ENCODE measurements around the gene NACA2.
"Not testable (repeated sequence)": the region's sequence is repeated elsewhere in the genome, so short reads cannot be mapped to it uniquely, and the experiment has no call there.

NACA2 gene

DNA sequence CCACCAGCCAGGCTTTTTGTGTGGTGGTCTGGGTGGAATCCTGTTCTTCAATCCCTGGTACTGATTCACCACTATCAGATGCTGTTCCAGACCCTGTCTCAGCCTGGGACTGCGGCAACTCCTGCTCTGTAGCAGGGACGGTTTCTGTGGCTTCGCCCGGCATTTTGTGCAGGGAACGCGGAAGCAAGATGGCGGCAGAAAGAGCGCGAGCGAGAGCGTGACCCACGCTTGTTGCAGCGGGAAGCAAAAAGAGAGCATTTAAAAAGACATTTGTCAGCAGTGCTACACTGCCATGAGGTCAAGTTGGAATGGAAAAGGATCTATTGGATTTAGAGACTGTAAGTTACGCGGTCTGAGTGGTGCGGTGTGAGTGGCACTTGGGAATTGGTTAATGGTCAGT, at the start of gene NACA2:
NACA2 (minus strand) TSS at position 202 of the 400 bp plus-strand sequence; CDS start at position 163, 39 bp downstream.
- DNase-seq (ENCODE audit: low read depth, low spot score), result no peak

DNA sequence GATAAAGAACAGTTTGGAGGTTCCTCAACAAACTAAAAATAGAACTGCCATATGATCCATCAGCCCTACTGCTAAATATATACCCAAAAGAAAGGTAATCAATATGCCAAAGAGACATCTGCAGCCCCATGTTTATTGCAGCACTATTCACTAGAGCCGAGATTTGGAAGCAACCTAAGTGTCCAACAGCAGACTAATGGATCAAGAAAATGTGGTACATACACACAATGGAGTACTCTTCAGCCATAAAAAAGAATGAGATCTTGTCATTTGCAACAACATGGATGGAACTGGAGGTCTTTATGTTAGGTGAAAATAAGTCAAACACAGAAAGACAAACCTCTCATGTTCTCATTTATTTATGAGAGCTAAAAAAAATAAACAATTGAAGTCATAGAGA, 48.8 kb upstream of the NACA2 start:
- no peak for DNase-seq (ENCODE audit: low read depth, low spot score)

DNA sequence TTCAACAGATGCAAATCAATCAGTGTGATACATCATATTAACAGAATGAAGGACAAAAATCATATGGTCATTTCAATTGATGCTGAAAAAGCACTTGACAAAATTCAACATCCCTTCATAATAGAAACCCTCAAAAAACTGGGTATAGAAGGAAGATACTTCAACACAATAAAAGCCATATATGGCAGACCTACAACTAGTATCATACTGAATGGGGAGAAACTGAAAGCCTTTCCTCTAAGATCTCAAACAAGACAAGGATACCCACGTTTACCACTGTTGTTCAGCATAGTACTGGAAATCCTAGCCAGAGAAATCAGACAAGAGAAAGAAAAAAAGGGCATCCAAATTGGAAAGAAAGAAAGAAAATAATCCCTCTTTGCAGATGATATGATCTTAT, 47.1 kb upstream of the NACA2 start:
- DNase-seq (ENCODE audit: low read depth, low spot score), result no peak

DNA sequence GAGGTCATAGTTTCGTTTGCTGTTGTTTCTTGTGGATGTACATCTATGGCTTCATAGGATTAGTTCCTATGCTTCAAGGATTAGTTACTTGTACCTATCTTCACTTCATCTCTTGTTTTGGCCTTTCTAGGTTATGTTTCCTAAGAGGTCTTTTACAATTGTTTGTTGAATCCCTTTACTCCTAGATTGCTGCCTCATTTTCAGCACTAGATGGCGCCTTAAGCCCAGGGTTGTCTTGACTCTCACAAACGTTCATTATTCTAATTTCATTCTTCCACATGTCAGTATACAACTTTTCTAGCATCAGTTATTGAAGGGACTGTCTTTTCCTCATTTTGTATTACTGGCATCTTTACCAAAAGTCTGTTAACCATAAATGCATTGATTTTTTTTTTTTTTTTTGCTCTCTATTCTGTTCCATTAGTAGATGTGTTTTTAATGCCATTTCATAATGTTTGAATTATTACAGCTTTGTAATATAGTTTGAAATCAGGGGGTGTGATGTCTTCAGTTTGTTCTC, 45.0 kb upstream of the NACA2 start:
- DNase-seq (ENCODE audit: low read depth, low spot score), result peak; percentile 13

DNA sequence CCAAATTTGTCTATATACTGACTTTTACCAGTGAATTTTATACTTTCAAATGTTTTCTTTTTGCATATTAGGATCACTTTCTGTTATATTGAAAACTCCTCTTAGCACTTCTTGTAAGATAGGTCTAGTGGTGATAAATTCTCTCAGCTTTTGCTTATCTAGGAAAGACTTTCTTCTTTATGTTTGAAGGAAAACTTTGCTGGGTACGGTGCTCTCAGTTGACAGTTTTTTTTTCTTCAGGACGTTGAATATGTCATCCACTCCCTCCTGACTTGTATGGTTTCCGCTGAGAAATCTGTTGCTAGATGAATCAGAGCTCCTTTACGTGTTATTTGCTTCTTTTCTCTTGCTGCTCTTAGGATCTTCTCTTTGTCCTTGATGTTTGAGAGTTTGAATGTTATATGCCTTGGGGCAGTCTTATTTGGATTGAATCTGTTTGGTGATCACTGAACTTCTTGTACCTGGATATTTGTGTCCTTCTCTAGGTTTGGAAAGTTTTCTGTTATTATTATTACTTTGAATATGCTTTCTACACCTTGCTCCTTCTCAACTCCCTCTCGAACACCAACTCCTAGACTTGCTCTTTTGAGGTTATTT, 44.0 kb upstream of the NACA2 start:
- DNase-seq (ENCODE audit: low read depth, low spot score), result no peak

DNA sequence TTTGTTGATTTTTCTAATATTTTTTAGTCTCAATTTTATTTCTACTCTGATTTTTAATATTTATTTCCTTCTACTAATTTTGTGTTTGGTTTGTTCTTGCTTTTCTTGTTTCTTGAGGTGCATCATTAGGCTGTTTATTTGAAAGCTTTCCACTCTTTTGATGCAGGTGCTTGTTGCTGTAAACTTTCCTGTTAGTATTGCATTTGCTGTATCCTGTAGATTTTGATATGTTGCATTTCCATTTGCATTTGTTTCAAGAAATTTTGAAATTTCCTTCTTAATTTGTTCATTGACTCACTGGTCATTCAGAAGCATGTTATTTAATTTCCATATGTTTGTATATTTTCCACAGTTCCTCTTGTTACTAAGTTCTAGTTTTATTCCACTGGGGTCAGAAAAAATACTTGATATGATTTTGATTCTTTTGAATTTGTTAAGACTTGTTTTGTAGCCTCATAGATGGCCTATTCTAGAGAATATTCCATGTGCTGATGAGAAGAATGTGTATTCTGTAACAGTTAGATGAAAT, 43.1 kb upstream of the NACA2 start:
- no peak for DNase-seq (ENCODE audit: low read depth, low spot score)

DNA sequence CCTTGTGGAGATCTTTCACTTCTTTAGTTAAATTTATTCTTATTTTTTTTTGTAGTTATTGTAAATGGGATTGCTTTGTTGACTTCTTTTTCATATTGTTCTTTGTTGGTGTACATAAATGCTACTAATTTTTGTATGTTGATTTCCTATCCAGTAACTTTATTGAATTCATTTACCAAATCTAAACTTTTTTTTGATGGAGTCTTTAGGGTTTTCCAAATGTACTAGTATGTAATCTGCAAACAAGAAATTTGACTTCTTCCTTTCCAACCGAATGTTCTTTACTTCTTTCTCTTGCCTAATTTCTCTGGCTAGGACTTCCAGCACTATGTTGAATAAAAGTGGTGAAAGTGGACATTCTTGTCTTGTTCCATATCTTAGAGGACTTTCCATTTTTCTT, 41.8 kb upstream of the NACA2 start:
- no peak for DNase-seq (ENCODE audit: low read depth, low spot score)

DNA sequence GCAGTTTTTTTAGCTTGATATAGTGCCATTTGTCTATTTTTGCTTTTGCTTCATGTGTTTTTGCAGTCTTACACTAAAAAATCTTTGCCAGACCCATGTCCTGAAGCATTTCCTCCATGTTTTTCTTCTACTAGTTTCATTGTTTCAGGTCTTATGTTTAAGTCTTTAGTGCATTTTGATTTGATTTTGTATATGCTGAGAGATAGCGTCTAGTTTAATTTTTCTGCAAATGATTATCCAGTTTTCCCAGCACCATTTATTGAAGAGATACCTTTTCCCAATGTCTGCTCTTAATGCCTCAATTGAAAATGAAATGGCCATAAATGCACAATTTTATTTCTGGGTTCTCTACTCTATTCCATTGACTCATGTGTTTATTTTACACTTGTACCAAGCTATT, 40.8 kb upstream of the NACA2 start:
- no peak for DNase-seq (ENCODE audit: low read depth, low spot score)

DNA sequence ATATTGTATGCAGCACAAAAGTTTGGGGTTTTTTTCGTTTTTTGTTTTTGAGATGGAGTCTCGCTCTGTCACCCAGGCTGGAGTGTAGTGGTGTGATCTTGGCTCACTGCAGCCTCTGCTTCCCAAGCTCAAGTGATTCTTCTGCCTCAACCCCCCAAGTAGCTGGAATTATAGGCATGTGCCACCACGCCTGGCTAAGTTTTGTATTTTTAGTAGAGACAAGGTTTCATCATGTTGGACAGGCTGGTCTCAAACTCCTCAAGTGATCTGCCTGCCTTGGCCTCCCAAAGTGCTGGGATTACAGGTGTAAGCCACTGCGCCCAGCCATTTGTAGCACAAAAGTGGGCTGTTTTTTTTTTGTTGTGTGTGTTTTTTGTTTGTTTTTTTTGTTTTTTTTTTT, 37.1 kb upstream of the NACA2 start:
- not testable (repeated sequence) for DNase-seq (ENCODE audit: low read depth, low spot score)

DNA sequence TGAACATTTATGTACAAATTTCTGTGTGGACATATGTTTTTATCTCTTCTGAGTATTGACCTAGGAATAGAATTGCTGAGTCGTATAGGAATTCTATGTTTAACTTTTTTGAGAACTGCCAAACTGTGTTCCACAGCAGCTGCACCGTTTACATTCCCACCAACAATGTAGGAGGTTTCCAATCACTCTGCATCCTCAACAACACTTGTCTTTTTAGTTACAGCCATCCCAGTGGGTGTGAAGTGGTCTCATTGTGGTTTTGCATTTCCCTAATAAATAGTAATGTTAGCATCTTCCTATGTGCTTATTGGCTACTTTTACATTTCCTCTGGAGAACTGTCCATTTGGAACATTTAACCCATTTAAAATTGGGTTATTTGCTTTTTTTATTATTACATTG, 36.6 kb upstream of the NACA2 start:
- DNase-seq (ENCODE audit: low read depth, low spot score), result no peak

DNA sequence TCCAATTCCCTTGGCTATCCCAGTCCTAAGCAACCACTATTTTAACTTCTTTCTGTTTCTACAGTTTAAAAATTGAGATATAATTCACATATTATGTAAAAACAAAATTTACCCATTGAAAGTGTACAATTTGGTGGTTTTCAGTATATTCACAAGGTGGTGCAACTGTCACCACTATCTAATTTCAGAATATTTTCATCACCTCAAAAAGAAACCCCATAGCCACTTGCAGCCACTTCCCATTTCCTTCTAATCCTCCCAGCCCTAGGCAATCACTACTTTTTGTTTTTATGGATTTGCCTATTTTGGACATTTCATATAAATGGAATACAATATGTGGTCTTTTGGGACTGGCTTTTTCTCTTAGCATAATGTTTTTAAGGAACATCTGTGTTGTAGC, 36.1 kb upstream of the NACA2 start:
- DNase-seq (ENCODE audit: low read depth, low spot score), result no peak

DNA sequence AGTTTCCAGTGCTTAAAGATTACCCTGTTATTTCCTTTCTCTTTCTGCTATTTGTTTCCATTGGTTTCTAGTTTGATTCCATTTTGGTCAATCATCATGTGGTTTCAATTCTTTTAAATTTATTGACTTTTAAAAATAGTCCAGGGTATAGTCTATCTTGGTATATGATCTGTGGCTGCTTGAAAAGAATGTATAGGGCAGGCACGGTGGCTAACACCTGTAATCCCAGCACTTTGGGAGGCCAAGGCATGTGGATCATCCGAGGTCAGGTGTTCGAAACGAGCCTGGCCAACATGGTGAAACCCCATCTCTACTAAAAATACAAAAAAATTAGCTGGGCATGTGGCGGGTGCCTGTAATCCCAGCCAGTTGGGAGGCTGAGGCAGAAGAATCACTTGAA, 34.5 kb upstream of the NACA2 start:
- no peak for DNase-seq (ENCODE audit: low read depth, low spot score)

DNA sequence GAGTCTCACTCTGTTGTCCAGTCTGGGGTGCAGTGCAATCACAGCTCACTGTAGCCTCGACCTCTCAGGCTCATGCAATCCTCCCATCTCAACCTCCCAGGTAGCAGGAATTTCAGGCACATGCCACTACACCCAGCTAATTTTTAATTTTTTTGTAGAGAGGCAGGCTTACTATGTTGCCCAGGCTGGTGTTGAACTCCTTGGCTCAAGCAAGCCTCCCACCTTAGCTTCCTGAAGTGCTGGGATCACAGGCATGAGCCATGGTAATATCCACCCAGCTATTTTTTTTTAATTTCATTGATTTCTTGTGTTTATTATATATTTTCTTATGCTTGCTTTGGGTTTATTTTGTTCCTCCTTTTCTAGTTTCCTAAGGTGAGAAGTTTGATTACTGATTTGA, 33.9 kb upstream of the NACA2 start:
- DNase-seq (ENCODE audit: low read depth, low spot score), result no peak

DNA sequence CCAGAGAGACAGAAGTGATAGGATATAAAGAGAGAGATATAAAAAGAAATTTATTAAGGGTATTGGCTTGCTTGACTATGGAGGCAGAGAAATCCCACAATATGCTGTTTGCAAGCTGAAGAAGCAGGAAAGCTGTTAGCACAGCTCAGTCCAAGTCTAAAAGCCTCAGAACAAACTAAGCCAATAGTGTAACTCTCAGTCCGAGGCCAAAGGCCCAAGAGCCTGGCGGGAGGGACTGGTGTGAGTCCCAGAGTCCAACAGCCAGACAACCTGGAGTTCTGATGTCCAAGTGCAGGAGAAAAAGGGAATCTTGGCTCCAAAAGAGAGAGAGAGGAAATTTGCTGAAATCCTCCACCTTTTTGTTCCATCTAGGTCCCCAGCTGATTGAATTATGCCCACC, 30.3 kb upstream of the NACA2 start:
- no peak for DNase-seq (ENCODE audit: low read depth, low spot score)

DNA sequence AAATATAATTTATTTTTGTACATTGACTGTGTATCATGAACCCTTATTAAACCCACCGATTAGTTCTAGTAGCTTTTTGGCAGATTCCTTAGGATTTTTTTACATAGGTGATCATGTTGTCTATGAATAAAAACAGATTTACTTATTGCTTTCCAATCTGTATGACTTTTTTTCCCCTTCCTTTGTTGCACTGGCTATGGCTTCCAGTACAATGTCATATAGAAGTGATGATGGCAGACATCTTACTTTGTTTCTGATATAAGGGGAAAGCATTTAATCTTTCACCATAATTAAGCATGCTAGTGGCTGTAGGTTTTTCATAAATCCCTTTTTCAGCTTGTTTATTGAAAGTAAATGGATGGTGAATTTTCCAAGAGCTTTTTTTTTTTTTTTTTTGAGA, 28.9 kb upstream of the NACA2 start:
- no peak for DNase-seq (ENCODE audit: low read depth, low spot score)

DNA sequence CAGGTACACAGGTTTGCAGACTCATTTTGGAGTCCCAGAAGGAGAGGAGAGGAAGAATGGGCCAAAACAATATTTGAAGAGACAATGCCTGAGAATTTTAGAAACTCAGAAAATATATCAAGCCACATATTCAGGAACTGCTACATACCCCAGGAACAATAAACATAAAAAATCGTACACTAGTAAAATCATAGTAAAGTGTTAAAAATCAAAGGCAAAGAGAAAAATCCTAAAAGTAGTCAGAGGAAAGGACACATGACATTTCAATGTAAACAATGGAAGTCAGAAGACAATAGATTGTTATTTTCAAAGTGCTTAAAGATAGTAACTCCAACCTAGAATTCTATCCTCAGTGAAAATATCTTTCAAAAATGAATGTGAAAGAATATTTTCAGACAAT, 28.5 kb upstream of the NACA2 start:
- DNase-seq (ENCODE audit: low read depth, low spot score), result no peak

DNA sequence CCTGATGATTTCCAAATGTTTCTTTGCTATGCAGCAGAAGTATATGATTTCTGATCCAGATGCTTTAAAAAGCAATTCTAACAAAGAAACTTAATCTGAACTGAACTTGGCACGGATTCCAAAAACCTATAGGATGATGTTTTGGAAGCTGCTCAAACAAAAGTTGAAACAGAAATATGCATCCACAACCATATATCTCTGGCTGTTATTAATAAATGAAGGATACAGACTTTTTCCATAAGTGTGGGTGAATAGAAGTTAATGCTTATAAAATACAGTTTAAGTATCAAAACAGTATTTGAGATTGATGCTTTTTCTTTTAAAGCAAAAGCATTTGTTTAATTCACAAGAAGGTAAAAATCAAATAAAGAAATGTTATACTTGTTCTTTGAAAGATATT, 27.9 kb upstream of the NACA2 start:
- DNase-seq (ENCODE audit: low read depth, low spot score), result no peak

DNA sequence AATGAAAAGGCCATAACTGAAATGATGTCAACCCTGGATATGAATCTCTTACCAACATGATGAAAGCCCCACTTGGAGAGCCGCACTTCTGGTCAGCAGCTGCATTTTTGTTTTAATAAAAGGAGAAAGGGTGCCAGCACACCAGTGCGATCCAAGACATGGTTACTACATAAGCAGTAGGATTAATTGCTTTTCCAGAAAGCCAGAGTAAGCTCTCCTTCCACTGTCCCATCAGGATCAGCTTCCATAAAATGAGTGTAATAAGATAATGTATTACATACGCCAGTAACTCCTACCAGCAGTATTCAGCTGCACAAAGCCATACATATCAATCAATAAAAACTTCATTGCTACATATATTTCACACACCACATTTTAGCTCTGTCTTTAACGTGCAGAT, 26.3 kb upstream of the NACA2 start:
- DNase-seq (ENCODE audit: low read depth, low spot score), result no peak

DNA sequence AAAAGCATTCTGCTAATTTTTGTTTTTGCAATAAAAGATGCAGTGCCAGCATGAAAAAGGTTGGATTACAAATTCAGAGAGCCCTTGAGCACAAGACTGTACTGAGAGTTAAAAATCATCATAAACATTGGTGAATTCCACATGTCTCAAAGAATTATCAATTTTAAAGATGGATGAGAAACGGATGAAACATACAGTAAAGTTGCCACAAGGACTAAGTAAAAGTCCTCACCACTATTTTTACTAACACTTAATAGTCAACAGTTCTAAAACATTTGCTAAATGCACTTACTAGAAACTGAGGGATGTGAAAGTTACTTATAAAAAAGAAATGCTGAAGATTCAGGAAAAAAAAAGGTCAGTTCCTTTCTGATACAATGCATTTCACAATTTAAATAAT, 25.8 kb upstream of the NACA2 start:
- DNase-seq (ENCODE audit: low read depth, low spot score), result no peak

DNA sequence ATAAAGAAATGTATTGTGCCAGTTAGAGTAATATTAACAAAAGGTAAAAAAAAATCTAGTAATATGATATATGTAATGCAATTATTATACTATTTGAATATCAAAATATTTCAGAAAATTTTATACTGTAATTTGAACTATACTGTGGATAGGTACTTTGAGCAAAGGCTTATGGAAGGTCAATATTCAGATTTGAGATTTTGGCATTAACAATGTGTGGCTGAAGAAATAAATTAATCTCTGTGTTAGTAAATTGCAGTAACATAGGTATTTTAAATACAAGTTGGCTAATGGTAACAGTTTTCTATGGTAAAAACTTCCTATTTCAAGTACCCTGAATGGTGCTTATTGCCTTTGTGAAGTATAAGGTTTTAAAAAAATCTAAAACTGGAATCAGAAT, 23.2 kb upstream of the NACA2 start:
- no peak for DNase-seq (ENCODE audit: low read depth, low spot score)

DNA sequence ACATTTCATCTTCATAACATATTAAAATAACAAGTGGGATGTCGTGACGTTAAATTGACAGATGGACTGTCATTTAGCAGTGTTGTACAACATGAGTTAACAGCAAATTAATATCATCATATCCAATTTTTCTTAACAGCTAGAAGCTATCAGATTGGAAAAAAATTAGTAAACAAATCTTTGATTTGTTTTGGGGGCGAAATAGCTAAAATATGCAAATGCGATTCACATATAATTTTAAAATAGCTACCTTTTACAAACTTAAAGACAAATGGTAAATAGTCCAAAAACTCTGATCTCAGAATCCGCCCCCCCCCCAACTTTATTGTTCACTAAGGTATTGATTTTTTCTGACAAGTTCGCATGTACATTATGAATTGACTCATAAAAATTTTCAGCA, 20.3 kb upstream of the NACA2 start:
- no peak for DNase-seq (ENCODE audit: low read depth, low spot score)

DNA sequence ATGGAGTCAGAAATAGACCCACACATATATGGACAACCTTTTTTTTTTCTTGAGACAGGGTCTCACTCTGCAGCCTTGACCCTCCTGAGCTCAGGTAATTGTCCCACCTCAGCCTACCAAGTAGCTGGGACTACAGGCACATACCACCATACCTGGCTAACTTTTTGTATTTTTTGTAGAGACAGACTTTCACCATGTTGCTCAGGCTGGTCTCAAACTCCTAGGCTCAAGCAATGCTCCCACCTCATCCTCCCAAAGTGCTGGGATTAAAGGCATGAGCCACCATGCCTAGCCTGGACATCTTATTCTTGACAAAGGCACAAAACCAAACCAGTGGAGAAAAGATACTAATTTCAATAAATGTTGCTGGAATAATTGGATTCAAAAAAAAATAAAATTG, 14.7 kb upstream of the NACA2 start:
- no peak for DNase-seq (ENCODE audit: low read depth, low spot score)

DNA sequence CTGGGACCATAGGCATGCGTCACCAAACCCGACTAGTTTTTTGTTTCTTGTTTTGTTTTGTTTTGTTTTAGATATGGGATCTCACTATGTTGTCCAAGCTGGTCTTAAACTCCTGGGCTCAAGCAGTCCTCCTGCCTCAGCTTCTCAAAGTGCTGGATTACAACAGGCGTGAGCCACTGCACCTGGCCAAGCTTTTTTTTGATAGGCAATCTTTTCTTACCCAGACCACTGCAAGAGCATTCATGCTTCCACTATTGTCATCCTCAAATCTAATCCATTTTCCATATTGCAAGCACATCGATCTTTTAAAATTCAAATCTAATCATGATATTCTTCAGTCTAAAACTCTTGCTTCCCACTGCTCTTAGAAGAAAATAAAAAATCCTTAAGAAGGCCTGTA, 10.3 kb upstream of the NACA2 start:
- DNase-seq (ENCODE audit: low read depth, low spot score), result no peak

DNA sequence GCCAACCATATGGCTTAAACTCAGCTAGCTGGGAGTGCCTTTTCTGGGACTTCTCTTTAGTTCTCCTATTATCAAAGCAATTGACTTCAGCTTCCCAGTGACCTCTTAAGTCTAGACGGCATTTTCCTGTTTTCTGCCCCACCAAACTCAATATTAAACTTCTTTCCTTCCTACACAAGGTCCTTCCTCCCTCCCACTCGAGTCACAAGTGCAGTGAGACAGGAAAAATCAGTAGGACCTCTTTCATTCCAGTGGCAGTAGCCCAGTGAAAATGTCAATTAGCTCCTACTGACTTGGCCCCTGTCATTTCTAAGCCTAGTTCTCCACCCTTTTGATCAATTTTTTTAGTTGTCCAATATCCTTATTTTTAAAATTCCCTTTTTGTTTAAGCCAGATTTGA, 9.6 kb upstream of the NACA2 start:
- no peak for DNase-seq (ENCODE audit: low read depth, low spot score)
